ENCODE measurements around the gene MYO5A.

Gene MYO5A

GRCh38 chr15:52336529-52336928, 192.2 kb downstream of the MYO5A start:
- Histone ChIP-seq H3K27me3 (ENCODE audit: insufficient read depth, low read depth) (no peaks in the 10 kb centered on the region), H3K4me2 (peak overlapping the region; percentile 39; the same call in 1 of the 2 replicates), H3K4me1 (ENCODE audit: low read depth, poor library complexity, severe bottlenecking) (peaks cover 61% of the 10 kb centered on the region), H3K36me3 (ENCODE audit: insufficient read depth) (no peaks in the 10 kb centered on the region), H4K20me1 (ENCODE audit: insufficient read depth) (no peaks in the 10 kb centered on the region), H2AFZ (ENCODE audit: low read depth) (no peak overlapping the region), H3K79me2 (ENCODE audit: insufficient read depth, low read depth) (no peaks in the 10 kb centered on the region), H3K9ac (no peak overlapping the region), H3K4me3 (IDR thresholded peaks at IDR 0.05; ENCODE audit: insufficient read depth, low read depth, low read length) (no peak overlapping the region), H3K27ac (peak overlapping the region; percentile 51; the same call in 1 of the 2 replicates)
- TF ChIP-seq CTCF (conservative IDR thresholded peaks at IDR 0.05; ENCODE audit: low read depth, low read length): no peak

GRCh38 chr15:52334491-52335160, 194.1 kb downstream of the MYO5A start:
- no peak overlapping the region for H3K4me3 ChIP-seq (IDR thresholded peaks at IDR 0.05; ENCODE audit: insufficient read depth, low read depth, low read length)
- H3K4me2 ChIP-seq: no peak overlapping the region
- H3K27me3 ChIP-seq (ENCODE audit: insufficient read depth, low read depth): no peaks in the 10 kb centered on the region
- no peaks in the 10 kb centered on the region for H3K36me3 ChIP-seq (ENCODE audit: insufficient read depth)
- TF ChIP-seq CTCF (conservative IDR thresholded peaks at IDR 0.05; ENCODE audit: low read depth, low read length): no peak
- H3K9ac ChIP-seq: no peak overlapping the region
- no peaks in the 10 kb centered on the region for H4K20me1 ChIP-seq (ENCODE audit: insufficient read depth)
- H3K79me2 ChIP-seq (ENCODE audit: insufficient read depth, low read depth): no peaks in the 10 kb centered on the region
- H2AFZ ChIP-seq (ENCODE audit: low read depth): no peak overlapping the region
- H3K27ac ChIP-seq: no peak overlapping the region
- H3K4me1 ChIP-seq (ENCODE audit: low read depth, poor library complexity, severe bottlenecking): peaks cover 80% of the 10 kb centered on the region

- Histone ChIP-seq H3K27ac (peak overlapping the region; percentile 36), H3K79me2 (ENCODE audit: insufficient read depth, low read depth) (no peaks in the 10 kb centered on the region), H2AFZ (ENCODE audit: low read depth) (peak overlapping the region; percentile 8; the same call in 1 of the 2 replicates), H3K4me2 (peak overlapping the region; percentile 37), H3K4me3 (IDR thresholded peaks at IDR 0.05; ENCODE audit: insufficient read depth, low read depth, low read length) (no peak overlapping the region), H3K4me1 (ENCODE audit: low read depth, poor library complexity, severe bottlenecking) (peaks cover 75% of the 10 kb centered on the region), H4K20me1 (ENCODE audit: insufficient read depth) (no peaks in the 10 kb centered on the region), H3K36me3 (ENCODE audit: insufficient read depth) (no peaks in the 10 kb centered on the region), H3K27me3 (ENCODE audit: insufficient read depth, low read depth) (no peaks in the 10 kb centered on the region), H3K9ac (no peak overlapping the region; the same call in 1 of the 2 replicates)
- peak; percentile 55 for TF ChIP-seq CTCF (conservative IDR thresholded peaks at IDR 0.05; ENCODE audit: low read depth, low read length)
Measured at GRCh38 chr15:52331490-52332240, 197.0 kb downstream of the MYO5A start.

GRCh38 chr15:52329987-52330386, 198.7 kb downstream of the MYO5A start:
- no peaks in the 10 kb centered on the region for H3K27me3 ChIP-seq (ENCODE audit: insufficient read depth, low read depth)
- H2AFZ ChIP-seq (ENCODE audit: low read depth): no peak overlapping the region
- H3K79me2 ChIP-seq (ENCODE audit: insufficient read depth, low read depth): no peaks in the 10 kb centered on the region
- no peaks in the 10 kb centered on the region for H3K36me3 ChIP-seq (ENCODE audit: insufficient read depth)
- H3K4me2 ChIP-seq: peak overlapping the region; percentile 37; the same call in 1 of the 2 replicates
- no peaks in the 10 kb centered on the region for H4K20me1 ChIP-seq (ENCODE audit: insufficient read depth)
- H3K4me3 ChIP-seq (IDR thresholded peaks at IDR 0.05; ENCODE audit: insufficient read depth, low read depth, low read length): no peak overlapping the region
- H3K27ac ChIP-seq: peak overlapping the region; percentile 36; the same call in 1 of the 2 replicates
- no peak for TF ChIP-seq CTCF (conservative IDR thresholded peaks at IDR 0.05; ENCODE audit: low read depth, low read length)
- no peak overlapping the region for H3K9ac ChIP-seq
- H3K4me1 ChIP-seq (ENCODE audit: low read depth, poor library complexity, severe bottlenecking): peaks cover 68% of the 10 kb centered on the region

Data from KMS-11 (cell line).